Measurements from ENCODE around the gene EGFR.

Gene EGFR

GRCh38 chr7:55018361-55019190, at the start of gene EGFR:
Gene EGFR, plus strand, starts transcription at chr7:55019017. Its CDS starts 261 bp downstream, at chr7:55019278.
- Histone ChIP-seq H3K4me1 (no peaks in the 10 kb centered on the region), H3K36me3 (no peaks in the 10 kb centered on the region), H3K4me3 (no peak within 1 kb of the TSS), H3K9me3 (peaks cover 20% of the 10 kb centered on the region), H3K9ac (no peak within 1 kb of the TSS), H3K27me3 (no peaks in the 10 kb centered on the region), H3K4me2 (no peak within 1 kb of the TSS), H3K27ac (no peak within 1 kb of the TSS), H4K20me1 (no peaks in the 10 kb centered on the region)
- TF ChIP-seq Cebpa-rat (IDR thresholded peaks at IDR 0.05) = no peak

GRCh38 chr7:54969208-54969967, 49.4 kb upstream of the EGFR start:
- Histone ChIP-seq H3K9ac (no peak overlapping the region), H3K4me1 (no peaks in the 10 kb centered on the region), H3K4me2 (no peak overlapping the region), H3K36me3 (no peaks in the 10 kb centered on the region), H3K27me3 (no peaks in the 10 kb centered on the region), H3K9me3 (no peaks in the 10 kb centered on the region; the same call in 1 of the 2 replicates), H4K20me1 (no peaks in the 10 kb centered on the region), H3K27ac (no peak overlapping the region), H3K4me3 (no peak overlapping the region)
- TF ChIP-seq Cebpa-rat (IDR thresholded peaks at IDR 0.05) = no peak

GRCh38 chr7:54972733-54973294, 46.0 kb upstream of the EGFR start:
- H3K9me3 ChIP-seq = no peaks in the 10 kb centered on the region; the same call in 1 of the 2 replicates
- no peaks in the 10 kb centered on the region for H3K27me3 ChIP-seq
- no peak overlapping the region for H3K27ac ChIP-seq
- H3K36me3 ChIP-seq = no peaks in the 10 kb centered on the region
- H3K4me3 ChIP-seq = no peak overlapping the region
- H3K4me2 ChIP-seq = no peak overlapping the region
- no peak overlapping the region for H3K9ac ChIP-seq
- TF ChIP-seq Cebpa-rat (IDR thresholded peaks at IDR 0.05) = no peak
- H4K20me1 ChIP-seq = no peaks in the 10 kb centered on the region
- no peaks in the 10 kb centered on the region for H3K4me1 ChIP-seq

- Histone ChIP-seq H3K9me3 (no peaks in the 10 kb centered on the region), H4K20me1 (no peaks in the 10 kb centered on the region), H3K27ac (no peak overlapping the region), H3K4me1 (no peaks in the 10 kb centered on the region), H3K4me3 (no peak overlapping the region), H3K36me3 (no peaks in the 10 kb centered on the region), H3K4me2 (no peak overlapping the region), H3K27me3 (no peaks in the 10 kb centered on the region), H3K9ac (no peak overlapping the region)
- TF ChIP-seq Cebpa-rat (IDR thresholded peaks at IDR 0.05) = no peak
Measured at GRCh38 chr7:54978364-54979116, 40.3 kb upstream of the EGFR start.

- Histone ChIP-seq H3K27ac (no peak overlapping the region), H3K4me3 (no peak overlapping the region), H4K20me1 (no peaks in the 10 kb centered on the region), H3K27me3 (no peaks in the 10 kb centered on the region), H3K4me1 (no peaks in the 10 kb centered on the region), H3K9me3 (no peaks in the 10 kb centered on the region), H3K36me3 (no peaks in the 10 kb centered on the region), H3K4me2 (no peak overlapping the region), H3K9ac (no peak overlapping the region)
- TF ChIP-seq Cebpa-rat (IDR thresholded peaks at IDR 0.05) = no peak
Measured at GRCh38 chr7:54980521-54980920, 38.3 kb upstream of the EGFR start.

GRCh38 chr7:54981913-54982312, 36.9 kb upstream of the EGFR start:
- no peaks in the 10 kb centered on the region for H3K27me3 ChIP-seq
- no peaks in the 10 kb centered on the region for H3K4me1 ChIP-seq
- no peak for TF ChIP-seq Cebpa-rat (IDR thresholded peaks at IDR 0.05)
- H3K4me3 ChIP-seq = no peak overlapping the region
- H4K20me1 ChIP-seq = no peaks in the 10 kb centered on the region
- no peak overlapping the region for H3K27ac ChIP-seq
- H3K36me3 ChIP-seq = no peaks in the 10 kb centered on the region
- no peak overlapping the region for H3K9ac ChIP-seq
- H3K9me3 ChIP-seq = no peaks in the 10 kb centered on the region
- H3K4me2 ChIP-seq = no peak overlapping the region

GRCh38 chr7:54985426-54986330, 33.1 kb upstream of the EGFR start:
- TF ChIP-seq Cebpa-rat (IDR thresholded peaks at IDR 0.05) = no peak
- Histone ChIP-seq H3K4me2 (no peak overlapping the region), H3K4me3 (no peak overlapping the region)

GRCh38 chr7:54986716-54987115, 32.1 kb upstream of the EGFR start:
- no peaks in the 10 kb centered on the region for H3K36me3 ChIP-seq
- no peaks in the 10 kb centered on the region for H3K27me3 ChIP-seq
- no peak overlapping the region for H3K9ac ChIP-seq
- no peak overlapping the region for H3K27ac ChIP-seq
- no peak overlapping the region for H3K4me3 ChIP-seq
- no peak for TF ChIP-seq Cebpa-rat (IDR thresholded peaks at IDR 0.05)
- H3K4me1 ChIP-seq = no peaks in the 10 kb centered on the region
- H4K20me1 ChIP-seq = no peaks in the 10 kb centered on the region
- H3K9me3 ChIP-seq = no peaks in the 10 kb centered on the region
- no peak overlapping the region for H3K4me2 ChIP-seq

More at GRCh38 chr7:54985426-54986330, 33.1 kb upstream of the EGFR start:
- no peak overlapping the region for H3K9ac ChIP-seq
- H3K4me1 ChIP-seq = no peaks in the 10 kb centered on the region
- H3K9me3 ChIP-seq = no peaks in the 10 kb centered on the region
- H3K36me3 ChIP-seq = no peaks in the 10 kb centered on the region
- H4K20me1 ChIP-seq = no peaks in the 10 kb centered on the region
- no peak overlapping the region for H3K27ac ChIP-seq
- no peaks in the 10 kb centered on the region for H3K27me3 ChIP-seq

- TF ChIP-seq Cebpa-rat (IDR thresholded peaks at IDR 0.05) = no peak
- Histone ChIP-seq H3K4me2 (no peak overlapping the region), H3K27ac (no peak overlapping the region), H3K4me1 (no peaks in the 10 kb centered on the region), H3K36me3 (no peaks in the 10 kb centered on the region), H4K20me1 (no peaks in the 10 kb centered on the region), H3K4me3 (no peak overlapping the region), H3K9ac (no peak overlapping the region), H3K27me3 (no peaks in the 10 kb centered on the region), H3K9me3 (no peaks in the 10 kb centered on the region)
Measured at GRCh38 chr7:54987772-54988171, 31.0 kb upstream of the EGFR start.

Measured in BLaER1 (cell line).